Measurements from ENCODE around the gene MOV10L1.
"Not testable (repeated sequence)": the region's sequence is repeated elsewhere in the genome, so short reads cannot be mapped to it uniquely, and the experiment has no call there.

Gene MOV10L1

GRCh38 chr22:50192436-50193204 is 102.8 kb downstream of the MOV10L1 start:
- DNase-seq: peak; percentile 29

- no peak for DNase-seq
Observed at GRCh38 chr22:50193621-50194020, 103.8 kb downstream of the MOV10L1 start.

DNA sequence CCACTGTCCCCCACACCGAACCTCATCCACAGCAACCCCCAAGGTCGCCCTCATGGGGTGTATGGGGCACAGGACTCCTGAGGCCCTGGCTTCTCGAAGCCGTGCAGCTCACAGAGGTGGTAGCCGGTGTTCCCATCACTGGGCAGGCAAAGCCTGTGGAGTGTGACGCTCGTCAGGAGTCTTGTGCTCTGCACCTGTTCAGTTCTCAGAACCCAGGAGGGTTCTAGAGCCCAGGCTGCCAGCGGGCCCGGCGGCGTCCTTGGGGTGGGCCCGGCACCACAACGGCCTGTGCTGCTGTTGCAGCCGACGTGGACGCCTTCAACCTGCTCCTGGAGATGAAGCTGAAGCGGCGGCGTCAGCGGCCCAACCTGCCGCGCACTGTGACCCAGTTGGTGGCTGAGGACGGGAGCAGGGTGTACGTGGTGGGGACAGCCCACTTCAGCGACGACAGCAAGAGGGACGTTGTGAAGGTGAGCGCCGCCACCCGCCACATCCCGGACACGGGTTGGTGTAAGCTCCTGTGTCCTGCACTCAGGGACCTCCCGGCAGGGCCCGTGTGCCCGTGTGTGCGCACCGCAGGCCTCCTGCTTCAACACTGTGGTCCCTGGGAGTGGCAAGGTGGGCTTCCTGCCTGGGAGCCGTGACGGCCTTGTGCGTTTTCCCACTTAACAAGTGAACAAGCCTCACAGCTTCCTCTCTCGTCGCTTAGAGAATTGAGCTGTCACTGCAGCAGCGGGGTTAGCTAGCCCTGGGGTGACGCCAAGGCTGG is 104.4 kb downstream of the MOV10L1 start:
- DNase-seq: no peak

DNA sequence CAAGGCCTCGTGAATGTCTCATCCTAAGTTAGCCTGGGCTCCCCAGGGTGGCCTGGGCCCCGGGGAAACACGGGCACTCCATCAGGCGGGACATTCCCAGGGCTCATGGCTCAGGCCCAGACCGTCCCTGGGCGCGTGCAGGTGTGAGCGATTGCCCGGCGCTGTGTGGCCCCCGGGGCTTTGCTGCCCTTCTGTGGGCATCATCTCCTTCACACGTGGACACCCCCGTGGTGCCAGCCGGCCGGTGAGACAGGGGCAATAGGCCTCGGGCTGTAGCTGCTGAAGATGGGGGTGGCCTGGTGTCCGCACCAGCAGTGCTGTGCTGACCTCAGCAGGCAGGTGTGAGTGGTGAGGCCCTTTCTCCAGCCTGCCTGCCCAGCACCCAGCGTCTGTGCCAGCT is 106.5 kb downstream of the MOV10L1 start:
- no peak for DNase-seq

- no peak for DNase-seq
Observed at GRCh38 chr22:50197000-50197800, 107.4 kb downstream of the MOV10L1 start.

DNA sequence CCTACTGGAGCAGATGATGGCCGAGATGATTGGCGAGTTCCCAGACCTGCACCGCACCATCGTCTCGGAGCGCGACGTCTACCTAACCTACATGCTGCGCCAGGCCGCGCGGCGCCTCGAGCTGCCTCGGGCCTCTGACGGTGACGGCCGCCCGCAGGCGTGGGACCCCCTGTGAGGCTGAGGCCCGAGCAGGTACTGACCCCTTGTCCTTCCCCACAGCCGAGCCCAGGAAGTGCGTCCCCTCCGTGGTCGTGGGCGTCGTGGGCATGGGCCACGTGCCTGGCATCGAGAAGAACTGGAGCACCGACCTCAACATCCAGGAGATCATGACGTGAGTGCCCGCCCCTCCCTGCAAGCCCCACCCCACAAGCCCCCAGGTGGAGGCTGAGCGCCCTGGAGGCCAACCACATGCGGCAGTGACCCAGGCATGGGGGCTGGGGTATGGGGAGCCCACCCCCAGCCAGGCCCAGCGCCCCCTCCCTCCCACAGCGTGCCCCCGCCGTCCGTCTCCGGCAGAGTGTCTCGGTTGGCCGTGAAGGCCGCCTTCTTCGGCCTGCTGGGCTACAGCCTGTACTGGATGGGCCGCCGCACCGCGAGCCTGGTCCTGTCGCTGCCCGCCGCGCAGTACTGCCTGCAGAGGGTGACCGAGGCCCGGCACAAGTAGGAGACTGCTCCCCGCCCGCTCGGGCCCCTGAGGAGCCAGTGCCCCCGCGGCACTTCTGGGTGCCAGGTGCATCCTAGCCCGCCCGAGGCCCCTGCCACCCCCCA is 108.2 kb downstream of the MOV10L1 start:
- DNase-seq: no peak

- no peak for DNase-seq
Observed at GRCh38 chr22:50198624-50199017, 108.8 kb downstream of the MOV10L1 start.

GRCh38 chr22:50199251-50199721 is 109.5 kb downstream of the MOV10L1 start:
- no peak for DNase-seq

DNA sequence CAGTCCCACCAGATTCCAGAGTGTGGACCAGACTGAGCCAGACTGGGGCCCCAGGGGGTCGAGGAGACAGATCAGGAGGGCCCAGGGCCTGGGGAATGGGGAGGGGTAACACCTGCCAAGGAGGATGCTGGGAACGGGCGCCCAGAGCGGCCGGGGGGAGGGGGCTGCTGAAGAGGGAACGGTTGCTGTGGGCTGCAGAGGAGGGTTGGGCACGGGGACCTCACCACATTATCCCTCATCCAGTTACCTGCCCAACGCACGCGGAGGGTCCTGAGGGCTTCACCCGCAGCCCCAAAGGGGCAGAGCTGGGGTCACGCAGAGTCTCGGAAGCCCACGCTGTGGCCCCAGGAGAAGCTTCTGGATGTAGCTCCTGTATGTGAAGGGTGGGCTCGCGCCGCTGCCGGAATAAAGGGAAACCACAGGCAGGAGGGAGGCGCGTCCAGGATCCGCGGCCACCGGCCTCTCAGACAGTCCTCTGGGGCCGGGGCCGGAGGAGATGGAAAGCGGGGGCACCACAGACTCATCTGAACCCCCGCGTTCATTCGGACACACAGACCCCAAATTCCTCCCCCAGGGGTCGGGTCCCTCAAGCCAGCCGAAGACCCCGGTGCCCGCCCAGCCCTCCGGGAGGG is 110.1 kb downstream of the MOV10L1 start:
- peak; percentile 38 for DNase-seq

- DNase-seq: peak; percentile 95
Observed at GRCh38 chr22:50200461-50201190, 110.8 kb downstream of the MOV10L1 start, which contains the start of gene SELENOO. Gene SELENOO, plus strand, starts transcription at chr22:50201011. Its CDS starts 26 bp downstream, at chr22:50201037.

DNA sequence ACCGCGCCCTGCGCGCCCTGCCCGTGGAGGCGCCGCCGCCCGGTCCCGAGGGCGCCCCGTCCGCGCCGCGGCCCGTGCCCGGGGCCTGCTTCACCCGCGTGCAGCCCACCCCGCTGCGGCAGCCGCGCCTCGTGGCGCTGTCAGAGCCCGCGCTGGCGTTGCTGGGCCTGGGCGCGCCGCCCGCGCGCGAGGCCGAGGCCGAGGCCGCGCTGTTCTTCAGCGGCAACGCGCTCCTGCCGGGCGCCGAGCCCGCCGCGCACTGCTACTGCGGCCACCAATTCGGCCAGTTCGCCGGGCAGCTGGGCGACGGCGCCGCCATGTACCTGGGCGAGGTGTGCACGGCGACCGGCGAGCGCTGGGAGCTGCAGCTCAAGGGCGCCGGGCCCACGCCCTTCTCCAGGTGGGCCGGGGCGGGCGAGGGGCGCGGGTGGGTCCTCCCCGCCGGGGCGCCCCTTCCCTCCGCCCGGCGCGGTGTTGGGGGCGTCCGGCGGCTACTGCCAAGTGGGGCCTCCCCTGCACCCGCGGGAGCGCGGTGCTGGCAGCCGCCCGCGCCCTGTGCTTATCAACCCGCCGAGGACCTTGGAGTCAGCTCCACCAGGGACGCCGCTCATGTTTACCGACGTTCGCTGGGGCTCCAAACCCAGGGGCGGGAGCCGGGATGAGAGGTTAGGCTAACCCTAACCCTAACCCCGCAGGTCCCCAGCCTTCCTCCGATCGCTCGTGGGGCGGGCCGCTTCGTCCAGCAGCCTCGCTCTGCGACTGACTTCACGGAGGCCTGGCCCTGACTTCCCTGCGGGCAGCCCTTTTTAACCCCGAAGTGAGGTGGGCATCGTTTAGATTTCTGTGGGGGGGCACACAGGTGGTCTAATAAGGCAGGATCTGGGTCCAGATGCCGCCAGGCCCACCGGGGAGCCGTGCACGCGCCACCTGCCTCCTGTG is 111.7 kb downstream of the MOV10L1 start:
- peak; percentile 61 for DNase-seq

DNA sequence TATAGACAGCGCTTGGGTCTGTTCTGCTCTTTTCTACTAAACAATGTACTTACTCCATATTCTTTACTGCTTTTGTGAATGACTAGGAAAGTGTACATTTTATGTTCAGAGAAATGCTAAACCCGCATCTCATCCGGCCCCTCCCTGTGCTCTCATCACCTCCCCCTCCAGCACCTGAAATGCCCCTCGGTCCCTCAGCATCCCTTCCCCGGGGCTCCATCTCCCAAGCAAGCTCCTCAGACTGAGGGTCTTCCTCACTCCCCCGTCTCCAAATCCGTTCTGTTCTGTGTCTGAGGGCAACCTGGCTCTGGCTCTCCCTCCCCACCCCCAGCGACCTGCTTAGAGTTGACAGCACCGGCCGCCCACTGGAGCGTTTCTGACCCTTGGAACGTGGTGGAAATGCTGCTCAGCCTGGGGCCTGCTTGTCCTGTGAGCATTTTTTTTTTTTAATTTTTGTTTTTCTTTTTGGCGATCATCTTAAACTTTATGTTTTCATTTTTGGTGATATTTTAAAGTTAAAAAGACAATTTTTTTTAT is 112.4 kb downstream of the MOV10L1 start:
- no peak for DNase-seq

DNA sequence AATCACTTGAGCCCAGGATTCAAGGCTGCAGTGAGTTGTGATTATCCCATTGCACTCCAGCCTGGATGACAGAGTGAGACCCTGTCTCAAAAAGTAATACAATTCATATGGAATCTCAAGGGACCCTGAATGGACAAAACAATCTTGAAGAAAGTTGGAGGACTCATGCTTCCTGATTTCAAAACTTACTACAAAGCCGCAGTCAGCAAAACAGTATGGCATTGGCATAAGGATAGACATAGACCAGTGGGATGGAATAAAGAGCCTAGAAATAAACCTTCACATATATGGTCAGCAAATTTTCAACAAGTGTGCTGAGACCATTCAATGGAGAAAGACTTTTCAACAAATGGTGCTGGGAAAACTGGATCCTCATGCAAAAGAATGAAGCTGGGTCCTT is 113.5 kb downstream of the MOV10L1 start:
- DNase-seq: no peak

DNA sequence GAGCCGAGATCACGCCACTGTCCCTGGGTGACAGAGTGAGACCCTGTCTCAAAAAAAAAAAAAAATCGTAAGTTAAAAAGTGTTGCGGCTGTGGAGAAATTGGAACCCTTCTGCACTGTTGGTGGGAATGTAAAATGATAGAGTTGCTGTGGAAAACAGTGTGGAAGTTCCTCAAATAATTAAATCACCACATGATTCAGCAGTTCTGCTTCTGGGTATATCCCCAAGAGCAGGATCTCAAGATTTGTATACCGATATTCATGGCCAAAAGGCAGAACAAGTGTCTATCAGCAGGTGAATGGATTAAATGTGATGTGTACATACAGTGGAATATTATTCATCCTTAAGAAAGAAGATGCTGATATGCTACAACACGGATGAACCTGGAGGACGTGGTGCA is 114.8 kb downstream of the MOV10L1 start:
- DNase-seq: no peak

DNA sequence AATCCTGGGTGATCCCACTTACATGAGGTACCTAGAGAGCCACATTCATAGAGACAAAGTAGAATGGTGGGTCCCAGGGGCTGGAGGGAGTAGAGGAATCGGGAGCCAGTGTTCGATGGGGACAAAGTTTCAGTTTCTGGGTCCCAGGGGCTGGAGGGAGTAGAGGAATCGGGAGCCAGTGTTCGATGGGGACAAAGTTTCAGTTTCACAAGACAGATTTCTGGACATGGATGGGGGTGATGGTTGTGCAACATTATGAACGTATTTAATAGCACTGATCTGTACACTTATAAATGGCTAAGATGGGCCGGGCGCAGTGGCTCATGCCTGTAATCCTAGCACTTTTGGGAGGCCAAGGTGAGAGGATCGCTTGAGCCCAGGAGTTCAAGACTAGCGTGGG is 115.2 kb downstream of the MOV10L1 start:
- not testable (repeated sequence) for DNase-seq

DNA sequence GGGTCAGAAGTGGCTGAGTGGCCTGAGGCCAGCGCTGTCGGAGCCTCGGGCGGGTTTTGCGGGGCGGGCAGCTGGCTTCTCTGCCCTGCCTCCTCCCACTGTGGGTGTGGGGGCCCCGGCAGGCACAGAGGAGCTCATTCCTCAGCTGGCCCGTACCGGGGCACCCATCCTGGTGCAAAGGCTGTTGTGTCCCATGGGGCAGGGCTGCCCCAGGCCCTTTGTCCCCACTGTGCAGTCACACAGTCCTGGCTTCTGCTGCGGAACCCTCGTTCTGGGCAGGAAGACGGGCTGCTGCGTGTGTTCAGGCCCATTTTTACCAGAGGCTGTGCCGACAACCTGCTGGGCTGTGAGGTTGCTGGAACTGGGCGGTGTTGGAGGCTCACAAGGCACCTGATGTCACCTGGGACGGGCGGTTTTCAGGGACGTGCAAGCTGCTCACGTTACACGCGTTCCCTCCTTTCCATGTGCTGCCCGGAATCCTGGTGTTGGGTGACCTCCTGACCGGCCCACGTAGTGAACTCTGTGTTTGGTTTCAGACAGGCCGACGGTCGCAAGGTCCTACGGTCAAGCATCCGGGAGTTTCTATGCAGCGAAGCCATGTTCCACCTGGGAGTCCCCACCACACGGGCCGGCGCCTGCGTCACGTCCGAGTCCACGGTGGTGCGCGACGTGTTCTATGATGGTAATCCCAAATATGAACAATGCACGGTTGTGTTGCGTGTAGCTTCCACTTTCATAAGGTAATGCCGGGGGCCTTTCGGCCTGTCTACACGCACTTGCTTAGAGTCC is 116.2 kb downstream of the MOV10L1 start:
- no peak for DNase-seq

DNA sequence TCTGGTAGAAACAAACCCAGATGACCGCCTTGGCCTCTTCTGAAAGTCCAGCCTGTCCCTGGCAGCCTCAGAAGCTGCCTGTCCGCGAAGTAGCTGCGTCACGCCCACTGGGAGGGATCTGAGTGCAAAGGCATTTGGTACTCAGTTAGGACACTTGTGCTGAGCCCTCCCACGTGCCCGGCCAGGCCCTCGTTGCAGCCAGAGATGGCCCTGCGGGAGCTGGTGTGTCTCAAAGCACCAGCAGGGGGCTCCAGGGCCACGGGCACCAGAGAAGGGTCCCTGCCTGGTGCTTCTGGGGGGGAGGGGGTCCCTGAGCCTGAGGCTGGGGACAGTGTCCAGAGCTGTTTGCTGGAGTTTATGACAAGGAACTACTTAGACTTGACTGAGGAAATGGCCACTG is 116.8 kb downstream of the MOV10L1 start:
- peak; percentile 27 for DNase-seq

DNA sequence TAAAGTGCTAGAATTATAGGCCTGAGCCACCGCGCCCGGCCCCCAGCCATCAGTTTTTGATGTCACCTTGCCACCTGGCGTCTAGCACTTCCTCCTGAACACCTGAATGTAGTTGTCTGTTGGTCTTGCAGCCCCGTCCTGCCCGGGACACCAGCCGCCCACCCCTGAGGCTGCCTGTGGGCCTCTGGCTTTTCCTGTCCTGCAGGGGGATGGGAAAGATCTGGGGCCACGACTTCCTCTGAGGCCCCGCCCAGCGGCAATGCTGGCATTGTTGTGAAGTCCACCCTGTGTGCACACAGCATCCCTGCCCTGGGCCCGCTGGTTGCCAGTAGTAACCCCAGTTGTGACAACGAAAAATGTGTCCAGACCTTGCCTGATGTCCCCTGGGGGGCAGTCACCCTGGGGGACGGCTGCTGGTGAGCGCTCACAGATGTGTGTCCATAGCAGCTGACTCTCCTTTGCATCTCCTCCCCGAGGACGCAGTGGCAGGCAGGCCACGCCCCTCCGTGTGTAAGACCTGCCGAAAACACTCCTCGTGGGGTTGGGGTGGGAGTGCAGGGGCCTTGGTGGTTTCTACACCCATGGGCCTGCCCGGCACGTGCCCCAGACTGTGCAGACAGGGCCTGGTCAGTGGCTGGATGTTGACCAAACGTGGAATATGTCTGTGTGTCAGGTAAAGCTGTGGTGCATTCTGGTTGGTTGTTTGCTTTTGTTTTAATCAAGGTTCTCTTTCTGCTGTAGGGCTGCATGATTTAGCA is 117.8 kb downstream of the MOV10L1 start:
- DNase-seq: no peak

Measured in NCI-H69 (cell line).